Activated CD8-positive, alpha-beta memory T cell treated with anti-CD3 and anti-CD28 coated beads, Interleukin-2, amount 50 U/mL, for 48 hours (primary cell): ENCODE data around the gene RNU6-9.
A peak's percentile ranks its signal among the peaks of the same experiment; 100 is the strongest.
"Not testable (repeated sequence)": the region's sequence is repeated elsewhere in the genome, so short reads cannot be mapped to it uniquely, and the experiment has no call there.

Experiments
- DNase-seq: peaks from one replicate; pipeline ENCODE4 v3.0.0-alpha.2; 2020

Gene RNU6-9

GRCh38 chr19:892894-893689 lies at the start of gene RNU6-9, which contains the start of gene MED16:
Gene RNU6-9 (plus strand): TSS chr19:893484.
Gene MED16 (minus strand): TSS chr19:893187. CDS start chr19:891131, 2,056 bp downstream.
- DNase-seq = peak; percentile 91

DNA sequence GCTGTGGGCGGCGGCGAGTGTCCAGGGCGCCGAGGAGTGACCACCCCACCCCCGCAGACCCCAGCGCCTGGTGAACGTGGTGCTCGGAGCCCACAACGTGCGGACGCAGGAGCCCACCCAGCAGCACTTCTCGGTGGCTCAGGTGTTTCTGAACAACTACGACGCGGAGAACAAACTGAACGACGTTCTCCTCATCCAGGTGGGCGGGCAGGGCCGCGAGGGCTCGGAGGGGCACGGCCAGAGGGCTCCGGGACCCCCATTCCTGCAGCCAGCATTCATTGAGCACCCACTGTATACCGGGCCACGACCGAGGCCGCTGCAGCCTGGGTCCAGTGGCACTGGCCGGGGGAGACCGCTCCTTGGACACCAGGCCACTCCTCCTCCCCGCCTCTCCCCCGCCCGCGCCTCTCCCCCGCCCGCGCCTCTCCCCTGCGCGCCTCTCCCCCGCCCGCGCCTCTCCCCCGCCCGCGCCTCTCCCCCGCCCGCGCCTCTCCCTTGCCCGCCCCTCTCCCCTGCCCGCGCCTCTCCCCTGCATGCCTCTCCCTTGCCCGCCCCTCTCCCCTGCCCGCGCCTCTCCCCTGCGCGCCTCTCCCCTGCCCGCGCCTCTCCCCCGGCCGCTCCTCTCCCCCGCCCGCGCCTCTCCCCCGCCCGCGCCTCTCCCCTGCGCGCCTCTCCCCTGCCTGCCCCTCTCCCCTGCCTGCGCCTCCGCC lies 49.3 kb upstream of the RNU6-9 start:
- no peak for DNase-seq

- no peak for DNase-seq
Observed at GRCh38 chr19:844546-844971, 48.7 kb upstream of the RNU6-9 start.

DNA sequence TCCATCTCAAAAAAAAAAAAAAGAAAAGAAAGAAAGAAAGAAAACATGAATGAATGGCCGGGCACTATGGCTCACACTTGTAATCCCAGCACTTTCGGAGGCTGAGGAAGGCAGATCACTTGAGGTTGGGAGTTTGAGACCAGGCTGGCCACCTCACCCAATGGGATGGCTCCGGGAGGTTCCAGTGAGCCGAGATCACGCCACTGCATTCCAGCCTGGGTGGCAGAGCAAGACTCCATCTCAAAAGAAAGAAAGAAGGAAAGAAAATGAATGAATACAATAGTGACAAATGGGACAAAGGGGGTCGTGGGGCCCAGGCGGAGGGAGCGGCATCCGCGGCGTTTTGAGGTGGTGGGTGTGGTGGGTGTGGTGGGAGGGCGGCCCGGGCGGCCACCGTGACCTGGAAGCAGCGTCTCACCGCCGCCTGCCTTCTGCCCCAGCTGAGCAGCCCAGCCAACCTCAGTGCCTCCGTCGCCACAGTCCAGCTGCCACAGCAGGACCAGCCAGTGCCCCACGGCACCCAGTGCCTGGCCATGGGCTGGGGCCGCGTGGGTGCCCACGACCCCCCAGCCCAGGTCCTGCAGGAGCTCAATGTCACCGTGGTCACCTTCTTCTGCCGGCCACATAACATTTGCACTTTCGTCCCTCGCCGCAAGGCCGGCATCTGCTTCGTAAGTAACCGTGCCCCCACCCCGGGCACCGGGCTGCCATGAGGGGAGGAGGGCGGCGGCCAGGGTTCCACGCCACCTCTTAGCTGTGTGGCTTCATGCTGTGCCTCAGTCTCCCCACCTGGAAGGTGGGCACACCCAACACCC lies 47.4 kb upstream of the RNU6-9 start:
- no peak for DNase-seq

GRCh38 chr19:848386-848921 lies 44.8 kb upstream of the RNU6-9 start:
- DNase-seq = no peak

DNA sequence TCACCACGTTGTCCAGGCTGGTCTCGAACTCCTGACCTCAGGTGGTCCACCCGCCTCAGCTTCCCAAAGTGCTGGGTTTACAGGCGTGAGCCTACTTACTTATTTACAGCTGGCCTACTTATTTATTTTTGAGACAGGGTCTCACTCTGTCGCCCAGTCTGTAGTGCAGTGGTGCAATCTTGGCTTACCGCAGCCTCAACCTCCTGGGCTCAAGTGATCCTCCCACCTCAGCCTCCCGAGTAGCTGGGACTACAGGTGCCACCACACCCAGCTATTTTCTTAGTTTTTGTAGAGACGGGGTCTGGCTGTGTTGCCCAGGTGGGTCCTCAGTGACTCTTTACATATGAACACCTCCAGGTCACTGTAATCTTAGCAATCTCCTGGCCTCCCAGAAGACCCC lies 44.1 kb upstream of the RNU6-9 start:
- DNase-seq = not testable (repeated sequence)

DNA sequence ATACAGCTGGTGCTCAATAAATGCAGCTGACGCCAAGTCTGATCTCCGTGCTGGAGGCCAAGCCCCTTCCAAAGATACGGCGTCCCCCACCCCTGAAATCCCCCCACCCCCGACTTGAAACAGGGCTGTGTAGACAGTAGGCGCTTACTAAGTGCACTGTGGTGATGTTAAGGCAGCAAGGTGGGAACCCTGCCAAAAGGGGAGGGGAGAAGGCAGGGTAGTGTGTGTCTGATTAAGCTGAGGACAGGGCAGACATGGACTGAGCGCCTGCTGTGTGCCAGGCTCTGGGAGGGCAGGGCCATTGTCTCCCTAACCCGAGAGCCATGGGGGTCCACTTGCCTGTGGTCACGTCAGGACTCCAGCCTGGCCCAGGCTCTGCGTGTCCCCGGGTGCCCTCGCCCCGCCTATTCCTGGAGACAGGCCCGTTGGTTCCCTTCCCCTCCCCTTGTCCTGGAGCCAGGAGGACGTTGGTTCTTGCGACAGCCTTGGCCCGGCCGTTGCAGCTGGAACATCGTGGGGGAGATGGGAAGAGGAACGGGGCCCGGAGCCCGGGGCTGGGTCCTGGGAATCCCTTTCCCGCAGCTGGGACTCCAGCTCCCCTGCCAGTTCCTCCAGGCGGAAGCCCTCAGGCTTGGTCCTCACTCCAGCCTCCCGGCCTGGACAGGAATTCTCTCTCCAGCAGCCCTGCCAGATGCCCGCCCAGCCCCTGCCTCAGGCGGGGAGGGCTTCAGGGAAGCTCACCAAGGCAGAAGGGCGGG lies 42.9 kb upstream of the RNU6-9 start:
- DNase-seq = no peak

DNA sequence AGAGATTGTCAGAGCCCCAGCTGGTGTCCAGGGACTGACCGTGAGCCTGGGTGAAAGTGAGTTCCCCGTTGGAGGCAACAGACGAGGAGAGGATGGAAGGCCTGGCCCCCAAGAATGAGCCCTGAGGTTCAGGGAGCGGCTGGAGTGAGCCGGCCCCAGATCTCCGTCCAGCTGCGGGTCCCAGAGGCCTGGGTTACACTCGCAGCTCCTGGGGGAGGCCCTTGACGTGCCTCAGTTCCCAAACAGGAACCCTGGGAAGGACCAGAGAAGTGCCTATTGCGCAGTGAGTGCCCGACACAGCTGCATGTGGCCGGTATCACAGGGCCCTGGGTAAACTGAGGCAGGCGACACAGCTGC lies 42.3 kb upstream of the RNU6-9 start:
- no peak for DNase-seq

- no peak for DNase-seq
Observed at GRCh38 chr19:852136-853013, 40.9 kb upstream of the RNU6-9 start, which contains the start of gene ELANE. Gene ELANE (plus strand): TSS chr19:852303. CDS start chr19:852329, 26 bp downstream.

DNA sequence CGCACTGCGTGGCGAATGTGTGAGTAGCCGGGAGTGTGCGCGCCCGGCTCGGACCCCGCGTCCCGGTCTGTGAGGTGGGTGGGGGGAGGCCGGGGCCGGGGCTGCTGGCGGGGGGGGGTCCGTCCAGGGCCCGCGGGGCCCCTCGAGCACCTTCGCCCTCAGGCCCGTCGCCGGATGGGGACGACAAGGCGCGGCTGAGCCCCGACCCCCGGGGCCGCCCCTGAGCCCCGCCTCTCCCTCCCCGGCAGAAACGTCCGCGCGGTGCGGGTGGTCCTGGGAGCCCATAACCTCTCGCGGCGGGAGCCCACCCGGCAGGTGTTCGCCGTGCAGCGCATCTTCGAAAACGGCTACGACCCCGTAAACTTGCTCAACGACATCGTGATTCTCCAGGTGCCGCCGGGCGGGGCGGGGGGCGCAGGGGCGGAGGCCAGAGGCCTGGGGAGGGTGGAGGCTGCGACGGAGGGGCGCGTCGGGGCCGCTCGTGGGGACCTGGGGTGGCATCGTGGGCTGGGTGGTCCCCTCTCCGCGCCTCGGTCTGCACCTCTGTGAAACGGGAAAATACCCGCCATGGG lies 40.2 kb upstream of the RNU6-9 start:
- no peak for DNase-seq

GRCh38 chr19:853614-854220 lies 39.6 kb upstream of the RNU6-9 start:
- not testable (repeated sequence) for DNase-seq

- DNase-seq = no peak
Observed at GRCh38 chr19:854549-854948, 38.7 kb upstream of the RNU6-9 start.

DNA sequence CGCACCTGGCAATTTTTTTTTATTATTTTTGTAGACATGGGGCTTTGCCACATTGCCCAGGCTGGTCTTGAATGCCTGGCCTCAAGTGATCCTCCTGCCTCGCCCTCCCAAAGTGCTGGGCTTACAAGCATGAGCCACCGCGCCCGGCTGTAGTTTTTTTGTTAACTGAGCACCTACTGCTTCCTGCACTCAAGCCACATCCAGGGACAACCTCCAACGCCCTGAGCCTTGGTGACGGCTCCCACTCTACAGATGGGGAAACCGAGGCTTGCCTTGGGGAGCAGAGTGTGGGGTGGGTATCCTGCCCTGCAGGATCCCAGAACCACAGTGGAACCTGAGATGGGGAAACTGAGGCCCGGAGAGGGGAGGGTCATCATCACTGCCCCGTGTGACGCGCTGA lies 38.1 kb upstream of the RNU6-9 start:
- no peak for DNase-seq

DNA sequence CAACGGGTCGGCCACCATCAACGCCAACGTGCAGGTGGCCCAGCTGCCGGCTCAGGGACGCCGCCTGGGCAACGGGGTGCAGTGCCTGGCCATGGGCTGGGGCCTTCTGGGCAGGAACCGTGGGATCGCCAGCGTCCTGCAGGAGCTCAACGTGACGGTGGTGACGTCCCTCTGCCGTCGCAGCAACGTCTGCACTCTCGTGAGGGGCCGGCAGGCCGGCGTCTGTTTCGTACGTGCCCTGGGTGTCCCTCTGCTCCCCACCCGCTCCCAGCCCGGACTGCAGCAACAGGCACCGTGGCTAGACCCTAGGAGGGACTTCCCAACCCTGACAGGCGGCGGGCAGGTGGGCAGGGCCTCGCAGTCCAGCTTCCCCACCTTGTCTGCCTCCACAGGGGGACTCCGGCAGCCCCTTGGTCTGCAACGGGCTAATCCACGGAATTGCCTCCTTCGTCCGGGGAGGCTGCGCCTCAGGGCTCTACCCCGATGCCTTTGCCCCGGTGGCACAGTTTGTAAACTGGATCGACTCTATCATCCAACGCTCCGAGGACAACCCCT lies 37.6 kb upstream of the RNU6-9 start:
- DNase-seq = no peak

DNA sequence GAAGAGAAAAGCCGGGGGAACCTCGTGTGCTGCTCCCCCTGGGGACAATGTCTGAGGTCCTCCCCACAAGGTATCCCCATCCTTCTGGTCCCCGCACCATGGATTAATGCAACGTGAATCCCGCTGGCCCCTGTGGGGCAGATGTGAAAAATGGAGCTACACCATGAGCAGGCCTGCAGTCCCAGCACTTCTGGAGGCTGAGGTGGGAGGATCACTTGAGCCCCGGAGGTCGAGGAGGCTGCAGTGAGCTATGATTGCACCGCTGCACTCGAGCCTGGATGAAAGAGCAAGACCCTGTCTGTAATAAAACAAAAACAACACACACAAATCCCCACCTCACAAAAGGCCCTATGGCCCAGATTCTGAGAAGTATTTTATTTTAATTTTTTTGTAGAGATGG lies 35.0 kb upstream of the RNU6-9 start:
- DNase-seq = no peak

DNA sequence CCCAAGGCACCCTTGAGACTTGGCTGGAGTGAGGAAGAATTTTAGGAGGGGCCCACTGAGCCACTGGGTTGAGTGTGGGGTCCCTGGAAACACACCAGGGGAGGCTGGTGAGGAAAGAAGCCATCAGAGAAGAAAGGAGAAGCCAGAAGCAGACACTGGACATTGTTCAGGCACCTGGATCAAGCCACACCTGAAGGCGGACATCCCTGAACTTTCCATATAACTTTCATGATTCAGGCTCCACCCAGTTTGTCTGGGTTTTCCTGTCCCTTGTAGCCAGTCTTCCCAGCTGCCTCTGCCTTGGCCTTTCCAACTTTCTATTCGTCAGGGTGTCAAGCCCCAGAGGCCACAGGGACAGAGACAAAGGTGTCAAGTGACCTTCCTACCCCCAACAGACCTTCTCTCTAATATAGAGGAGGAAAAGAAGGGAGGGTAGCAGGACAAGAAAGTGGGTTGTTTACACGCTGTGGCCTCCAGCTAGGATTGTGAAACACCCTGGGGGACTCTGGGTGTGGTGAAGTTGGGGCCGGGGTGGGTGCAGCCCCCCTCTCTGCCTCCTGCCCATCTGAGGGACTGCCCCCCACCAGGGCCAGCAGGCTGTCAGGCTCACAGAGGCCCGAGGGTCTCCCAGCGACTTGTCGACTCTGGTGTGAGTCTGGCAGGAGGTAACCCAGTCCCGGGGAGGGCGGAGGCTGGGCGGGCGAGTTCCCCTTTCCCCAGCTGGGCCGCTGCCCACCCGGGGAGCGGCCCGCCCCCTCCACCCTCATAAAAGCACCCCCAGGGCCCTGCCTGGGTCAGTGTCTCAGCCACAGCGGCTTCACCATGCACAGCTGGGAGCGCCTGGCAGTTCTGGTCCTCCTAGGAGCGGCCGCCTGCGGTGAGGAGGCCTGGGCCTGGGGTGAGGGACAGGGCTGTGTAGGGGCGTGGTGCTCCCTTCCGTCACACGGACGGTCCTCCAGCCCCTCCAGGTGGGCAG lies 34.1 kb upstream of the RNU6-9 start, which contains the start of gene CFD:
Gene CFD, plus strand, starts transcription at position 797 of the 976 bp plus-strand sequence. Its CDS starts 26 bp downstream, at position 823.
- DNase-seq = no peak

GRCh38 chr19:861141-861755 lies 32.0 kb upstream of the RNU6-9 start:
- DNase-seq = no peak
